Rectal smooth muscle tissue (tissue), 1 donor: ENCODE measurements around the gene MINDY4.

Source experiments
- H3K27ac ChIP-seq: one replicate; pipeline ENCODE4 v1.7.0; 2013; ENCODE audit warnings: low read depth, low read length, inconsistent platforms
- H3K27me3 ChIP-seq: one replicate; pipeline ENCODE4 v1.7.0; 2013; ENCODE audit warnings: low read length; ENCODE audit not compliant: control insufficient read depth, insufficient read depth
- H3K36me3 ChIP-seq: one replicate; pipeline ENCODE4 v1.7.0; 2013; ENCODE audit warnings: low read length; ENCODE audit not compliant: control insufficient read depth, insufficient read depth
- H3K4me1 ChIP-seq: one replicate; pipeline ENCODE4 v1.7.0; 2013; ENCODE audit warnings: low read length; ENCODE audit not compliant: control insufficient read depth, insufficient read depth
- H3K4me3 ChIP-seq: one replicate; pipeline ENCODE4 v1.7.0; 2013; ENCODE audit warnings: low read length
- H3K9ac ChIP-seq: one replicate; pipeline ENCODE4 v1.7.0; 2013; ENCODE audit warnings: low read length

Gene MINDY4

DNA sequence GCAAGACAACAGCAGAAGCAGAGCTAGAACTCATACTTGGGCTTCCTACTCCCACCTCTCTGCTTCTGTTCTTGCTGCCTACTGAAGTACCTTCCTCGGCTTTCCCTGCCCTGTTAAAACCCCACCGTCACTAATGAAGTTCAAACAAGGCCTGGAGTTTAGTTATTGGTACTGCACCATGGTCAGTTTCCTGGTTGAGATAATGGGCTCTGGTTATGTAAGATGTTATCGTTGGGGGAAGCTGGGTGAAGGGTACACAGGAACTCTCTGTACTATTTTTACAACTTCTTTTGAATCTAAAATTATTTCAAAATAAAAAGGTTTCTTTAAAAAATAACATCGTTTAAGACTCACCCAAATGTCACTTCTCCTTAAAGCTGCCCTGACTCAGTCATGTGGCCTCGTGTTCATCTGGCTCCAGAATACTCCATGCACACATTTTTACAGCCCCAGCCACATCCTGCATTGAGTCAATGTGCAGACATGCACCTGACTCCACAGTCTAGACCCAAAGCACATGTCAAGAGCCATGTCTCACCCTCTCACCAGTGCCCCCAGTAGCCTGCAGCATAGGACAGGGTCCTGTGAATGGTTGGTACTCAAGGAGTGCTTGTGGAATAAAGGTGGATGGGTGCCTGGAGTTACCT lies 103.6 kb downstream of the MINDY4 start:
- no peaks in the 10 kb centered on the region for H3K27me3 ChIP-seq
- H3K4me1 ChIP-seq: peaks cover 18% of the 10 kb centered on the region
- no peak overlapping the region for H3K9ac ChIP-seq
- no peak overlapping the region for H3K4me3 ChIP-seq
- no peak overlapping the region for H3K27ac ChIP-seq
- peaks cover 8% of the 10 kb centered on the region for H3K36me3 ChIP-seq

DNA sequence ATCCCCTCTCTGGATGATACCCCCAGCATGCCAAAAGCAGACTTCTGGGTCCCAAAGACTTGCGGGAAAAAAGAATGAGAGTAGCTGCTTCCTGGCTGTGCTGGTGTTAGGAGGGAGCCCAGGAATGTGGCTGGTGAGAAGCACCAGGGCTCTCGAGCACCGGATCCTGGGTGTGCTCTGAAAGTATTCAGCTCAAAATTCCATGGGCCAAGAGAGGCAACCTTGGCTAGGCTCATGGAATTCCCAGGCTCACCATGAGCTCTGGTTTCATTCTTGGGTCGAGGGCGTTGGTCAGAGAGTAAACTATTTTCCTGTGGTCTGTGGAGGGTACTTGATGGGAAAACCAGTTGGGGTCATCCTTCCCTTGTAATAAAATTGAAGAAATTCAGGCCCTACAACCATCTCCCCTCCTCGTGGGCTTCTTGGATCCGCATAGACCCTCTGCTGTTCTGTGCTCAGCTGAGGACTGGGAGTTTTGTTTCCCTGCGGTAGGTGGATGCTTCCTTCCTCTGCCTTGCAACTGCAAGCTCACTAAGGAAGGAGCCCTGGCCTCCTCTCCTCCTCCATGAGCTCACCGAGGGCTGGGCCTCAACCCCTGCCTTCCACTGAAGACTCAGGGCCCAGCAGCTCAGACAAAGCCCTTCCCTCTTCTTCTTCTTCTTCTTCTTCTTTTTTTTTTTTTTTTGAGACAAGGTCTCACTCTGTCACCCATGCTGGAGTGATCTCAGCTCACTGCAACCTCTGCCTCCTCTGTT lies 106.0 kb downstream of the MINDY4 start:
- Histone ChIP-seq H3K27me3 (no peaks in the 10 kb centered on the region), H3K36me3 (peaks cover 8% of the 10 kb centered on the region), H3K27ac (no peak overlapping the region)

DNA sequence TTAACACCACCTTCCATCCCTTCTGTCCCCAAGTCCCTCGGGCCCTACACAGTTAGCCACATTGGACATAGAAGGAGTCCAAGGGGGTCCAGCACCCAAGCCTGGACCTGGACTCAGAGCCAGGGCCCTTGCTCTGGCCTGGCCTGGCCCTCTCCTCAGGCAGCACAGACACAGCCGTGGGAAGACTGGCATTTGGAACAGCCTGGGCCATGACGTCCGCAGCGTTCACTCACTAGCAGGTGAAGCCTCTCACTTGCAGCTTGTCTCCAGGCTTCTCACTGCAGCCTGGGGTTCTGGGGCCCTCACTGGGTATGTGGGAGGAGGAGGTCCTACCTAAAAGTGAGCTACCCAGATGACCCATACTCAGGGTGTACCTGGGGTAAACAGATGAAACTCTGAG lies 106.8 kb downstream of the MINDY4 start:
- peaks cover 5% of the 10 kb centered on the region for H3K36me3 ChIP-seq
- H3K27me3 ChIP-seq: no peaks in the 10 kb centered on the region
- H3K9ac ChIP-seq: no peak overlapping the region
- H3K27ac ChIP-seq: no peak overlapping the region
- no peak overlapping the region for H3K4me3 ChIP-seq
- peaks cover 15% of the 10 kb centered on the region for H3K4me1 ChIP-seq

More for the DNA sequence above, 106.0 kb downstream of the MINDY4 start:
- Histone ChIP-seq H3K9ac (no peak overlapping the region), H3K4me3 (no peak overlapping the region), H3K4me1 (peaks cover 15% of the 10 kb centered on the region)

DNA sequence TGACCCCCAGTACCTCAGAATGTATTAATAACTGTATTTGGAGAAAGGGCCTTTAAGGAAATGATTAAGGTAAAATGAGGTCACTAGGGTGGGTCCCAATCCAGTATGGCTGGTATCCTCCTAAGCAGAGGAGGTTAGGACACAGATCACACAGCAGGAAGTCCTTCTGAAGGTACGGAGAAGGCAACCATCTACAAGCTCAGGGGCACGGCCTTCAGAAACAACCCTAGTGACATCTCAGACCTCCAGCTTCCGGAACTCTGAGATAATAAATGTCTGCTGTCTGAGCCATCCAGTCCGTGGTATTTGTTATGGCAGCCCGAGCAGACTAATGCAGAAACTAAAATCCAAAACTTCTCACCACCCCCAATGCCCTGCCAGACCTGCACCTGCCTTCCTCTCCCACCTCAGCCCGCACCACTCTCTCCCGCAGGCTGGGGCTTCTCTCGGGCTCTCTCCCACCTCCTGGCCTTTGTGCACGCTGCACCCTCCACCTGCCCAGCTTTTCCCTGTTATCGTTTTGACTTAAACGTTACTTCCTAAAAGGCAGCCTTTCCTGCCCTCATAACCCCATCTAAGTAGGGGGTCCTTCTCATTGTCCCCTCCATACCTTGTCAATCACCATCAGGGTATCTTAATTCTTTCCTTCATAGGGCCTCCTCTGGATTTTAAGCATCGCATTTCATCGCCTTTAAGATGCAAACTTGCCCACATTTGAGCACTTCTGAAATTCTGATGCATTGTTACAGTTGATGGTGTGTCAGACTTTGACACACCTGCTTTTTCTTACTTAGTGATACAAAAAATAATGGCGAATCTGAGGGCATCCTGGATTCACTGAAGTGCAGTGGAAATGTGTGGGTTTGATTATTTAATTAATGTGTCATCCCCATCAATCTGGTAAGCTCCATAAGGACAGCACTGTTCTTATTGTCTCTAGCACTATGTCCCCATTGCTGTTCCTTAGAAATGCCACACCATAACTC lies 108.2 kb downstream of the MINDY4 start:
- no peaks in the 10 kb centered on the region for H3K27me3 ChIP-seq
- no peaks in the 10 kb centered on the region for H3K36me3 ChIP-seq
- no peak overlapping the region for H3K9ac ChIP-seq
- no peak overlapping the region for H3K27ac ChIP-seq
- H3K4me1 ChIP-seq: peaks cover 15% of the 10 kb centered on the region
- H3K4me3 ChIP-seq: no peak overlapping the region

DNA sequence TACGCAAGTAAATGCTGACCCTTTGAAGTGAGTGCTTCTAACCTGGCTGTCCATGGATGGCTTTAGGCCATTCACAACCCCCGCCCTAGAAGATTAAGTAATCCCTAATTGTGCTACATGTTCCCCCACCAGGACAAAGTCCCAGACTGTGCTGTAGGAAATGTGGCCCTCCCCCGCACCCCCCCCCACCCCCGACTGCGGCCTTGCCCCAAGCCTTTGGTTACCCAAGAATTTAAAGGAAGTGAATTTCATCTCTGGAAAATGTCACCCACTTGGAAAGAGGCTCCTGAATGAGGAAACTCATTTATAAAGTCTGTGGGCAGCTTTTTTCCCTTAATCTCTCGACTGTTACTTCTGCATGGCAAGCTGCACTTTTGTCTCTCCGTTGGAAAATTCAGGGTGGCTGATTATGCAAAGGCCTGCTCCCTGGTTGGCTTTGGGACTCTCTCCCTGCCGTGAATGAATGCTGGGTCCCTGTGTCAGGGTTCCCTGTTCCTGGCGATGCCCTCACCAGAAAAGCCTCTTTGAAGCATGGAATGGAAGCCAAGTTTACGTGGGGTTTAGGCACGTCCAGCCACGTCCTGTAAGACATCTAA lies 109.0 kb downstream of the MINDY4 start:
- H3K27me3 ChIP-seq: no peaks in the 10 kb centered on the region
- H3K36me3 ChIP-seq: no peaks in the 10 kb centered on the region
- peaks cover 15% of the 10 kb centered on the region for H3K4me1 ChIP-seq
- H3K9ac ChIP-seq: no peak overlapping the region
- no peak overlapping the region for H3K4me3 ChIP-seq
- peak overlapping the region; percentile 48 for H3K27ac ChIP-seq

DNA sequence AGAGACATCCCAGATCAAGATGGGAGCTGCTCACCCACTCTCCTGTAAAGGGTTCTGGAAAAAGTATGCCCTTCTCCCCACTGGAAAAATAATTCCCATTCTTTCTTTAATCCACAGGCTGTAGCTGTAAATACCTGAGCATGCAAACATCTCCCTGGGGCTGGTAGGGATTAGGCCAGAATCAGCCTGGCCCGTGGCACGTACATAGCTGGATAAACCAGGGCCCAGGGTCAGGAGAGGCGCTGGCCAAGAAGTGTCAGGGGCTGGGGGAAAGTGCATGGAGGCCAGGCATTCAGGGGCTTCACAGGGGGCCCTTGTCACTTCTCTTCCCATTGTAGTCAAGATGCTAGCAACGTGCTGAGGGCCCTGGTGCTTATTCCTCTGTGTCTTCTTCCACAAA lies 109.7 kb downstream of the MINDY4 start:
- no peak overlapping the region for H3K4me3 ChIP-seq
- no peaks in the 10 kb centered on the region for H3K27me3 ChIP-seq
- no peaks in the 10 kb centered on the region for H3K36me3 ChIP-seq
- no peak overlapping the region for H3K9ac ChIP-seq
- peak overlapping the region; percentile 48 for H3K27ac ChIP-seq
- peaks cover 15% of the 10 kb centered on the region for H3K4me1 ChIP-seq

DNA sequence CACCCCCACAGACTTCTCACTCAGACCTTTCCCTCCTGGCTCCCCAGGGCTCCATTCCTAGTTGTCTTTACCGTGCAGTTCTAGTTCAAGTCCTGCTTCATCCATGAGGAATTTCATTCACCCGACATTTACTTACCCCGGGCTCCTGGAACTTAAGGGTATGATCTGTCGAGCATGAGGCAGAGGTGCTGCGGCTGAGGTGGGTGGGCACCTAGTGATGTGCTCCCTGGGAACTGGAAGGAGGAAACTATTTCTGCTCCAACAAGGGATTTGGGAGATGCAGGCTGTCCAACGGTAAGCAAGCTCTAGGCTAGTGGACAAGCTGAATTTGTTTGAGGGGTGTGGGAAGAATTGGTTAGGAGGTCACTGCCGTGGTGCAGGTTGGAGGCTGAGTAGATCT lies 110.2 kb downstream of the MINDY4 start:
- H3K9ac ChIP-seq: no peak overlapping the region
- H3K27ac ChIP-seq: no peak overlapping the region

DNA sequence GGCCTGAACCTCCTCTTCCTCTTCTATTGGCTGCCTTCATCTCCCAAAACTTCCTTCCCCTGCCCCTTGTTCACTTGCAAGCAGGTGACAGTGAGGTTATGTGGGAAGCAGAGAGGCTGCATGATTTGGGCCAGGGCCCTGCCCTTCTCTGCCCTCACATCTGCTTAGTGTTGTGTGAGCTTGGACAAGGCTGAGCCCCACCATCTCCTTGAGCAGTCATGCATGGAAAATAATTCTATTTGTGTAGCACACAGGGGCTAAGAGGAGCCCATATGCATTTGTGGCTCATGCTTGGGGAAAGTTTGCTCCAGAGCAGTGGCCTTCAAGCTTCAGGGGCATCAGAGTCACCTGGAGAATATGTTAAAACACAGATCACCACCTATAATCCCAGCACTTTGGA lies 113.7 kb downstream of the MINDY4 start:
- Histone ChIP-seq H3K27ac (no peak overlapping the region), H3K9ac (no peak overlapping the region), H3K27me3 (no peaks in the 10 kb centered on the region), H3K36me3 (no peaks in the 10 kb centered on the region), H3K4me3 (no peak overlapping the region), H3K4me1 (peaks cover 35% of the 10 kb centered on the region)

More for the DNA sequence above, 110.2 kb downstream of the MINDY4 start:
- Histone ChIP-seq H3K27me3 (no peaks in the 10 kb centered on the region), H3K4me3 (no peak overlapping the region), H3K4me1 (peaks cover 15% of the 10 kb centered on the region), H3K36me3 (no peaks in the 10 kb centered on the region)

DNA sequence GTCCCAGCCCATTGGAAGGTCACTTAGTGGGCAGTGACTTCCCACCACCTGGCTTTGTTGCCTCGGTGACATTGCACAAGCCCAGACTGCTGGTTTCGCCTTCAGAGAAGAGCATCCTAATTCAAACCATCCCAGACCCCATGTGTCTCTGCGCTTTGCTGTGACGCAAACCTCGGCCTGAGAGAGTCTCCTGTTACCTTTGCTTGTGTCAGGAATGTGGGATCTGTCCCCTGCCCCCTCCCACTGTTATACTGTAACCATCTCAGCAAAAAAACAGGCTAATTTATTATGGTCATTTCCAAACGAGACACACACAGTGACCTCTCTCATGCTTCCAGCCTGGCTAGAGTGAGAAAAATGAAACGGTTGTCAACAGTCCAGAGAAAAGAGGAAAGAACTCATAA lies 115.4 kb downstream of the MINDY4 start:
- Histone ChIP-seq H3K4me3 (no peak overlapping the region), H3K27me3 (no peaks in the 10 kb centered on the region), H3K27ac (peak overlapping the region; percentile 10), H3K9ac (no peak overlapping the region), H3K4me1 (peaks cover 27% of the 10 kb centered on the region), H3K36me3 (no peaks in the 10 kb centered on the region)

DNA sequence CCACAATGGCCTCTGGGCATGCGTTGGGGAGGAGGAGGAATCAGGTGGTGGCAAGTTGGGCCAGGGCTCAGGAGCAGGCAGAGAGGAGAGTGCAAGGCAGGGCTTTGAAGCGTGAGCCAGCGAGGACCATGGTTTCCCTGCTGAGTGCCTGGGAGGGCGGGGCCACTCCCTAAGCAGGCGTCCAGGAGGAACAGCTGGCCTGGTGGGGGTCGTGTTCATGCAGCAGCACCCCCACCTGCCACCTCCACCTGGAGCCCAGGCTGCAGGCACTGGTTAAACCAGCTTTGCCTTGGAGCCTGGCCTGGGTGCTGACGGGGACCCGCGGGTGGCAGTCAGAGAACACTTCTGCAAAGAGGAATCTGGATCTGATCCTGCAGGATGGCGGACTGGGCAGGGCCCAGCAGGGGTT lies 116.3 kb downstream of the MINDY4 start:
- no peaks in the 10 kb centered on the region for H3K36me3 ChIP-seq
- peak overlapping the region; percentile 33 for H3K27ac ChIP-seq
- no peak overlapping the region for H3K4me3 ChIP-seq
- peaks cover 27% of the 10 kb centered on the region for H3K4me1 ChIP-seq
- H3K27me3 ChIP-seq: no peaks in the 10 kb centered on the region
- no peak overlapping the region for H3K9ac ChIP-seq

DNA sequence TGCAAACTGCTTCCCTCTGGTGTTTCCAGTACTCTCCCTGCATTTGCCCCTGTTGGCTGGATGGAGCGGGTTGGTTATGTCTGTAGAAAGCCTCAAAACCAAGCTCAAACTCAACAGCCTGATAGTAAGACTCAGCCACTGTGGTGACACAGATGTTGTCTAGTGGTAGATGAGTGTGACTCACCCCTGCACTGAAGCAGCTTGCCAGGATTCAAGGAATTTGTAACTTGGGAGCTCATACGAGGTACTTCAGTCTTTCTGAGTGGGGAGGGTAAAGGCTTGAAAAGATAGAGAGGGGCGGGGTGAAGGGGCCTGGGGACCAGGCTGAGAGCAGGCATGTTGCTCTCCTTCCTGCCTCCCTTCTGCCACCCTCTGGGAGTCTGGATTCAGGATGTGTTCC lies 117.5 kb downstream of the MINDY4 start:
- peak overlapping the region; percentile 65 for H3K27ac ChIP-seq
- peaks cover 27% of the 10 kb centered on the region for H3K4me1 ChIP-seq
- H3K36me3 ChIP-seq: no peaks in the 10 kb centered on the region
- no peak overlapping the region for H3K9ac ChIP-seq
- H3K4me3 ChIP-seq: no peak overlapping the region
- no peaks in the 10 kb centered on the region for H3K27me3 ChIP-seq

DNA sequence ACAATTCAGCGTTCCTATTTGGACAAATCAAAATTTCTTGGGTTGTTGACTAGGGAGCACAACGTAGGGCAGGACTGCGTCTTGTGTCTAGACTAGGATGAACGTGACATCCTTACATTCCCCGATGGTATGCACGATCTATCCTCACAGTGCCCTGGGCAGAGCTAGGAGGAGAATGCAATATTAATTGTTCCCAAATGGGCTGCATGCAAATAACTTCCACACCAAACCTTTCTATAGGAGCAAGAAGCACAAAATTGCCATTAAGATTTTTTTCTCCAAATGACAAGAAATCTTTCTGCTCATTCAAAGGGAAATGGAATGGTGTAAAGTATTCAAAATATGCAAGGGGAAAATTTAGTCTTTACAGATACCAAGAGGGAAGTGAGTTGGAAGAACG lies 119.0 kb downstream of the MINDY4 start:
- H3K4me3 ChIP-seq: no peak overlapping the region
- H3K27me3 ChIP-seq: no peaks in the 10 kb centered on the region
- peaks cover 27% of the 10 kb centered on the region for H3K4me1 ChIP-seq
- H3K27ac ChIP-seq: no peak overlapping the region
- no peaks in the 10 kb centered on the region for H3K36me3 ChIP-seq
- H3K9ac ChIP-seq: no peak overlapping the region
